Hematopoietic multipotent progenitor cell treated with erythropoietin and hydrocortisone succinate and interleukin-3 and kit ligand, for 4 days (in vitro differentiated cells): Measurements from ENCODE around the gene FUT6.
"Not testable (repeated sequence)": the region's sequence is repeated elsewhere in the genome, so short reads cannot be mapped to it uniquely, and the experiment has no call there.

Source experiments
- DNase-seq: peaks from one replicate; pipeline ENCODE4 v3.0.0-alpha.2; 2015

FUT6 gene

DNA sequence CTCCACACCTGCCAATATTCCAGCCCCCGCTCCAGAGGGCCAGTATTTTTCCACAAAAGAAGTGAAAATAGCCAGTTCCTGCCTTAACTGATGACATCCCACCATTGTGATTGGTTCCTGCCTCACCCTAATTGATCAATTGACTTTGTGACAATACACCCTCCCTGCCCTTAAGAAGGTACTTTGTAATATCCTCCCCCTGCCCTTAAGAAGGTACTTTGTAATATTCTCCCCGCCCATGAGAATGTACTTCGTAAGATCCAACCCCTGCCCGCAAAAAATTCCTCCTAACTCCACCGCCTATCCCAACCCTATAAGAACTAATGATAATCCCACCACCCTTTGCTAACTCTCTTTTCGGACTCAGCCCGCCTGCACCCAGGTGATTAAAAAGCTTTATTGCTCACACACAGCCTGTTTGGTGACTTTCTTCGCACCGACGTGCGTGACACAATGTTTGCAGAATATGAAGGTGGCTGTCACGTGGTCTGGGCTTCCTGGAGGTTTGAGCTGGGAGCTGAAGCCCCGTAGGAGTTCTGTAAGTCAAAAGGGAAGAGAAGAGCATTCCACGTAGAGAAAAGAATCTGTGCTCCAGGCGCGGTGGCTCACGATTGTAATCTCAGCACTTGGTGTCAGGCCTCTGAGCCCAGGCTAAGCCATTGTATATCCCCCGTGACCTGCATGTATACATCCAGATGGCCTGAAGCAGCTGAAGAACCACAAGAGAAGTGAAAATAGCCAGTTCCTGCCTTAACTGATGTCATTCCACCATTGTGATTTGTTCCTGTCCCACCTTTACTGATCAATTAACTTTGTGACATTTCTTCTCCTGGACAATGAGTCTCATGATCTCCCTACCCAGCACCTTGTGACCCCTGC is 17.9 kb upstream of the FUT6 start:
- no peak for DNase-seq

- not testable (repeated sequence) for DNase-seq
These were observed 15.6 kb upstream of the FUT6 start for GRCh38 chr19:5855151-5855550.

GRCh38 chr19:5854121-5854520 is 14.6 kb upstream of the FUT6 start:
- DNase-seq: not testable (repeated sequence)

GRCh38 chr19:5851302-5851701 is 11.8 kb upstream of the FUT6 start, which contains the start of gene FUT3:
Gene FUT3 (minus strand): TSS chr19:5851449.
- DNase-seq: no peak

- DNase-seq: peak; percentile 28
These were observed 11.3 kb upstream of the FUT6 start for GRCh38 chr19:5850743-5851293.

GRCh38 chr19:5850189-5850588 is 10.7 kb upstream of the FUT6 start:
- no peak for DNase-seq

- not testable (repeated sequence) for DNase-seq
These were observed 9.1 kb upstream of the FUT6 start for GRCh38 chr19:5848621-5849020.

DNA sequence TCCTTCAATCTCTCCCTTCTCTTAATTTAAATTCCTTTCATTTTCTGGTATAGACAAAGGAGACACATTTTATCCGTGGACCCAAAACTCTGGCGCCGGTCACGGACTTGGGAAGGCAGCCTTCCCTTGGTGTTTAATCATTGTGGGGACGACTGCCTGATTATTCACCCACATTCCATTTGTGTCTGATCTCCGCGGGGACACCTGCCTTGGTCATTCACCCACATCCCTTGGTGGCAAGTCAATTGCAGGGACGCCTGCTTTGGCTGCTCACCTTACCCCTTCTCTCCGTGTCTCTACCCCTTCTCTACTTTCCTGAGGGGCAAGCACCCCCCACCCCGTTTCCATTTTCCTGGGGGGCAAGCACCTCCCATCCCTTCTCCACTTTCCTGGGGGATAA is 8.3 kb upstream of the FUT6 start:
- DNase-seq: not testable (repeated sequence)

DNA sequence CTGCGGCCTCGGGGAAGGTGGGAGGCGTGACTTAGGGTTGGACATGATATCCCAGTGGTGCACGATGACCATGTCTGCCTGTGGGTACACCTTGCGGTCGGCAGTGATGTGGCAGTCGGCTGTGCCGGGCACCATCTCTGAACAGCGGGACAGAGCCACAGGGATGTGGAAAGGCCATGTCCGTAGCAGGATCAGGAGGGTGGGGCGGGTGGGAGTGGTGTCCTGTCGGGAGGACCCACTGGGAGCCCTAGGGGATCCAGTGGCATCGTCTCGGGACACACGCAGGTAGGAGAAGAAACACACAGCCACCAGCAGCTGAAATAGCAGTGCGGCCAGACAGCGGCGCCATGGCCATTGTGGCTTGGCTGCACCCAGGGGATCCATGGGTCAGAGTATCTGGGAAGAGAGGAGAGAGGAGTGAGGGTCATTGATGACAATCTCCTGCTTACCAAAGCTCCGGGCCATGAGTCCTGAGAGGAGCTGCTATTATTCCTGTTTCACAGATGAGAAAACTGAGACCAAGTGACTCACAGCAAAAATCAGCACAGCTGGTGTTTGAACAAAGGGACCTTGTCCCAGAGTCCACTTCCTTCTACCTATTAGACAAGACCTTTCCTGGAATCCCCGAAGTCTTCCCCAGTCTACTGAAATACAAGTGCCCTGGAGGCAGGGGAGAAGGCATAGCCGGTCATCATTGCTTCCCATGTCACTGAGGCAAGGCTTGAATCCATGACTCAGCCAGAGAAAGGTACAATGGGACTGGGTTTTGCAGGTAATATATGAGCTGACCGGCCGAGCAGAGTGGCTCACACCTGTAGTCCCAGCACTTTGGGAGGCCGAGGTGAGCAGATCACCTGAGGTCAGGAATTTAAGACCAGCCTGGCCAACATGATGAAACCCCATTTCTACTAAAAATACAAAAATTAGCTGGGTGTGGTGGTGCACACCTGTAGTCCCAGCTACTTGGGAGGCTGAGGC is 5.2 kb upstream of the FUT6 start:
- DNase-seq: no peak

GRCh38 chr19:5843295-5843927 is 3.9 kb upstream of the FUT6 start:
- DNase-seq: no peak

- not testable (repeated sequence) for DNase-seq
These were observed 2.2 kb upstream of the FUT6 start for GRCh38 chr19:5841735-5842111.

DNA sequence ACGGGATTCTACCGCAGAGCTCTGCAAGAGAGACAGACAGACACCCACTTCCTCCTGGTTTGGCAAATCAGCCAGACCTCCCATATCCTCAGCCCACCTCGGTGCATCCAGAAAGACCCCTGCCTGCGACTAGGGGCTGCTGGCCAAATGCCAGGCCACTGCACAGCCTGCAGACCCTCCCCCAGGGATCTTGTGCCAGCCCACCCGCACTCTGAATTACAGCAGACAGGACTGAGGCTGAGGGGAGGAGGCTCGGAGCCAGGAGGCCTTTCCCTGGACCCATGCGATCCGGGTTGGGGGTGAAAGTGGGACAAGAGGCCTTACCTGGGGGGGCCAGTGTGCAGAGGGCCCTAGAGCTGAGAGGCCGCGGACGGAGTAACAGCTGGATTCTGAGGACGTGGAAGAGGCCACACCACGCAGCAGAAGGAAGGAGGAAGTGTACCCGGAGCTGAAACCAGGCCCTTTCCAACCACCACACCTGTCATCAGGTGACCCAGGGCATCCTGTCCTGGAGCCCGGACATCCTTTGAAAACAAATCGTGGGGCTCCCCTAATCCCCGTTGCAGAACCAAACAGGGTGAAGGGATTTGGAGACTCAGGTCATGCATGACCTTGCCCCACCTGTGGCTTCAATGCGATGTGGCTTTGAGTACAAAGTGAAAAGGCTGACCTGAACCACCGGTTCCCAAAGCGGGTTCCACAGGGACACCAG is 993 bp downstream of the FUT6 start:
- DNase-seq: no peak

DNA sequence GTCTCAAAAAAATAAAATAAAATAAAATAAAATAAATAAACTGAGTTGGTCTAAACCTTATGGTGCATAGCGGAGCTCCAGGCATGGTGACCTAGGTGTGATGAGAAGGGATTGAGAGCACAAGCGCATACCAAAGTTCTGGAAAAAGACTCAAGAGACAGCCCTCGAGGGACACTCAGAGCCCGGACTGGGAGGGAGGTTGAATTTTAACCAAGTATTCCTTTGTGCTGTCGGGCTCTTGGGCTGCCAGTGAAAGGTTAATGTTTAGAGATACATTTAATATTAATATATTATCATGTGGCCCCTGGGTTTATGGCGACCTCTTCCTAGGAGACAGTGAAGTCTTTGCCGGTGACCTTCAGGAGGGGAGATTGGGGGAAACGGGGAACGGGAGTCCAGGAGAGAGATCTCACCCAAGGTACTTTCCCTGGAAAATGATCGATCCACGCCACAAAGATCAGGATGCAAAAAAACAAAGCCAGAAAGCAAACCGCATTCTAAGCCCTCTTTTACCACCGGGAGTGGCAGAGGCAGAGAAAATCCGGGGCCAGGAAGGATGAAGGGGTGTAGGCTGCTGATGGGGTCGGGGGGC is 1.6 kb downstream of the FUT6 start:
- DNase-seq: peak; percentile 12

- no peak for DNase-seq
These were observed 6.8 kb downstream of the FUT6 start for GRCh38 chr19:5832527-5833216.

DNA sequence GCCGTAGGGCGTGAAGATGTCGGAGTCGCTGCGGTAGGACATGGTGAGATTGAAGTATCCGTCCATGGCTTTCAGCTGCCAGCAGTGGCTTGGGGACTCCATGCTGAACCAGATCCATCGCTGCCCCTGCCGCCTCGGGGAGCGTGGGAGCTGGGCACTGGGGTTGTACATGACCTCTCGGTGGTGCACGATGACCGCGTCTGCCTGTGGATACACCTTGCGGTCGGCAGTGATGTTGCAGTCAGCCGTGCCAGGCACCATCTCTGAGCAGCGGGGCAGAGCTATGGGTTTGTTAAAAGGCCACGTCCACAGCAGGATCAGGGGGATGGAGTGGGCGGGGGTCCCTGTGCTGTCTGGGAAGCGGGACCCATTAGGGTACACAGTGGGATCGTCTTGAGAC is 7.4 kb downstream of the FUT6 start:
- no peak for DNase-seq

DNA sequence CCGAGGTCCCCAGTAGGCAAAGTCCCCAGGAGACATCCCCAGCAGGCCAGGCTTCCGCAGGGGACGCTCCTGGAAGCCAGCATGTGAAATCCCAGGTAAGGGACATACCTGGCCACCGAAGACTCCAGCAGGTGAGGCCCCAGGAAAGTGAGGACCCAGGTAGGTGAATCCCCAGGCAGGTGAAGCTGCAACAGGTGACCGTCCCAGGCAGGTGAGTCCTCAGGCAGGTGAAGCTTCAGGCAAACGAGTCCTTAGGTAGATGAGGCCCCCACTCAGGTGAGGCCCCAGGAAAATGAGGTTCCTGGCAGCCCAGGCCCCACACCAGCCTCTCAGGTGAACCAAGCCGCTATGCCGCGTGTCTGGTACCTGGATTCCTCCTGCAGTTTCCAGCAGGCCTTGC is 8.3 kb downstream of the FUT6 start:
- no peak for DNase-seq

DNA sequence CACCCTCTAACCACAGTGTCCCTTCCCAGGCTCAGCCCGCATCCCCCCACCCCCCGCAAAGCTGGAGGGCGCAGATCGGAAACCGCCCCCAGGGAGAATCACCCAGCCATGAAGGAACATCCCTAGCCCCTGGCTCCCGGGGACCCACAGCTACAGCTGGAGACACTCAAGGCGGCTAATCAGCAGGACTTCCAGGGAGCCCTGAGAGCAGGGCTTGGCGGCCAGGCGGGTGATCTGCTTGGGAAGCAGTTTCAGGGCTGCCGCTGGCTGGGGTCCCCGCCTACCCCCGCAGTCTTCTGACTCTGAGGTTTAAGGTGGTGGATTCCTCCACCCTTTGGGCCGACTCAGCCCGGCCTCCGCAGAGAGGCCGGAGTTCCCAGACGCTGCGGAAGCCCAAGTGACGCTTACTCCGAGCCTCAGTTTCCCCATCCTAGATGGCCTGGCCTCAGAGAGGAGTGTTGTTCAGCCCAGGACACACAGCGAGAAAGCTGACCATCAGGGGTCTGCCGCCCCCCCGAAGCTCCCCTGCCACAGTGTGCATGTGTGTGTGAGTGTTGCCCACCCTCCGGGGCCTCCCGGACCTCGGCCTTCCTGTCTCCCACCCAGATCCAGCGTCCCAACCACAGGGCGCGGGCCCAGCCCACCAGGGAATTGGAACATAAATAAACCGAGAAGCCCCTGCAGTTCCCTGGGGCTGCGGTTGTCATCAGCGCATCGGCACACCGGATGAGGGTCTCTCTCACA is 9.8 kb downstream of the FUT6 start:
- no peak for DNase-seq

- DNase-seq: peak; percentile 64
These were observed 10.6 kb downstream of the FUT6 start for GRCh38 chr19:5828661-5829566.
